HG03280 (cell line): Measurements from ENCODE around the gene VSTM1.

Source experiments
- ATAC-seq: cut with Tn5 transposase; IDR thresholded peaks from one replicate; pipeline ENCODE4 v1.9.1; 2021; ENCODE audit warnings: mild to moderate bottlenecking, moderate library complexity; ENCODE audit not compliant: unreplicated experiment

VSTM1 gene

DNA sequence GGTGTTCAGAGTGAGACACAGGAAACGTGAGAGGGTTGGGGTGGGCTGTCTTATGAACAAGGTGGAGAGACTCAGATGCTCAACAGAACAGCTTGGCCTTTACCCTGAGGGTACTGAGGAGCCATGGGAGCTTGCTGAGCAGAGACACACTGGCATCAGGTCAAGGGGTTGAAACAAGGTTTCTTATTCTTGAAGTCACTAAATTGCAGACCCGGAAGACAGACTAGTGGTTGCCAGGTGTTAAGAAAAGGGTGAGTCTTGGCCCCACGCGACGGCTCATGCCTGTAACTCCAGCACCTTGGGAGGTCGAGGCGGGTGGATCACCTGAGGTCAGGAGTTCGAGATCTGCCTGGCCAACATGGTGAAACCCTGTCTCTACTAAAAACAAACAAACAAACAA, 49.8 kb downstream of the VSTM1 start:
- ATAC-seq, result no peak

DNA sequence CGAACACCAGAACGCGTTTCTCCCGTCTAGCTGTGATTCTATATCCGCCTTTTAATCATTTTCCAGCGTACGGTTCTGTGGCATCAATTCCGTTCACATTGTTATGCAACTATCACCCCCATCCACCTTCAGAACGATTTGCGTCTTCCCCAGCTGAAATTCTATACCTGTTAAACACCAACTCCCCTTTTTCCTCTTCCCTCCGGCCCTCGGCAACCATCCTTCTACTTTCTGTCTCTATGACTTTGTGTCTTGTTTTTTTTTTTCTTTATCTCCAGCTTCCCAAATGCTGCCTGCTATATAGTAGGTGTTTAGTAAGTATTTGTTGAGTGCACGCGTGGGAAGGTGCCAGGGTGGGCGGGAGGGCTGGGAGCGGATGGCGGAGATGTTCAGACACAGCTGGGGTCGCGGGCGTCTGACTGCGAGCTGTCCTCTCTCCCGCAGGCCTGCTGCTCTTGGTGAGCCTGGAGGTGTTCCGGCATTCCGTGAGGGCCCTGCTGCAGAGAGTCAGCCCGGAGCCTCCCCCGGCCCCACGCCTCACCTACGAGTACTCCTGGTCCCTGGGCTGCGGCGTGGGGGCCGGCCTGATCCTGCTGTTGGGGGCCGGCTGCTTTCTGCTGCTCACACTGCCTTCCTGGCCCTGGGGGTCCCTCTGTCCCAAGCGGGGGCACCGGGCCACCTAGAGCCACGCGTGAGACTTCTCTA, 52.0 kb downstream of the VSTM1 start:
- ATAC-seq, result no peak

GRCh38 chr19:54010474-54010873, 53.2 kb downstream of the VSTM1 start:
- no peak for ATAC-seq

- ATAC-seq, result no peak
These were observed 54.3 kb downstream of the VSTM1 start for GRCh38 chr19:54009440-54009839.

DNA sequence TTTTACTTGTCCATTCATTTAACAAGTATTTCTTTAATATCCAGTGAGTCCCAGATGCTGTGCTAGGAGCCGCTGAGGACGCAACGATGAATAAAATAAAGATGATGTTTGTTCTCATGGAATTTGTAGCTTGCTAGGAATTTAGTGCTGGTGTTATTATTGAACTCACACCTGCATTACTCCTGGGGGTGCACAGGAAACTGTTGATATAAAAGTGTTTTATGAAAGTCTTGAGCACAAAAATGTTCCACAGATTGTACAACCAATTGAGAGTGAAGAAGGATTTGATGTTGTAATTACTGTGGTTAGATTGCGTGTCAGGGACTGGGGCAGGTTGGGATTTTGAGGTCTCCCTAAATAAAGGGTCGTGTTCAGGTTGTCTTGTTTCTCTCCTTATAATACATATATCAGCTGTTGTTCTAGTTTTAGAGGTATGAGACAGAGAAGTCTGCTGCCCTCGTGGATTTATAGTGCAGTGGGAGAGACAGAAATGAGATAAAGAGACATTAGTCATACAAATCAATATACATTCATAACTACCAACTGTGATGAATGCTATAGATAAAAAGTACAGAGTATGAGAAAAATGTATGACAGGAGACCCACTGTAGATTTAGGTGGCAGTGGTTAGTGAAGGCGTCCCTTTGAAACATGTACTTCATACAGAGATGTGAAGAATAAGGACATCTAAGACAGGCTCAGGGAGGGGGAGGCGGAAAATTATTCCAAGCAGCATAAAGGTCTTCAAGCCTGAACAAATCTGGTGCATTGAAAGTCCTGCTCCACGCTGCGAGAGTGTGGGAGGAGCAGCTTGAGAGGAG, 61.0 kb downstream of the VSTM1 start:
- ATAC-seq, result no peak

- no peak for ATAC-seq
These were observed 62.2 kb downstream of the VSTM1 start for GRCh38 chr19:54001496-54001895.

DNA sequence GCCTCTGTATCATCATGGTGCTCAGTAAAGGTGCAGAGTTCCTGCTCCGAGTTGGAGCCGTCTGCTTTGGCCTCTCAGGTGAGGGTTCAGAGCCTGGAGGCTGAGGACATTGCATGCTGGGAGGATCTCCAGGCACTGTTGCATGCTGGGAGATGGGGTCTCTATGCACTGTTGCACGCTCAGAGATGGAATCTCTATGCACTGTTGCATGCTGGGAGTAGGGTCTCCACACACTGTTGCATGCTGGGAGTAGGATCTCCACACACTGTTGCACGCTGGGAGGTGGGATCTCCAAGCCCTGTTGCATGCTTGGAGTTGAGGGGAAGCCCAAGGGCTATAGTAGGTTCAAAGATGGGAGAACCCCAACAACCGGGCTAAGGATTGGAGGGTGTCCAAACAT, 64.0 kb downstream of the VSTM1 start:
- ATAC-seq, result no peak

DNA sequence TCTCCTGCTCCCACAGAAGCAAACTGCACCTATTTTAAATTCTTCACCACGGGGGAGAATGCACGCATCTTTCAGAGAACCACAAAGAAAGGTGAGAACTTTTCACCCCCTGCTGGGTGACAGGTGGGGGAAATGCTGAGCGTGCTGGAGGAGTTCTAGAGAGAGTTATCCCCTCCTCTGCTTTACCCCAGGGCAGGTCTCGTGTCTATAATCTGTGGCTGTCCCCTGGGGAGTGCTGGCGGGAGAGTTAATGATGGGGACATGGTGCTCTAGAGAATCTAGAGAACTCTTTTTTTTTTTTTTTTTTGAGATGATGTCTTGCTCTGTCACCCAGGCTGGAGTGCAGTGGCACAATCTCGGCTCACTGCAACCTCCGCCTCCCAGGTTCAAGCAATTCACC, 65.5 kb downstream of the VSTM1 start:
- ATAC-seq, result no peak

DNA sequence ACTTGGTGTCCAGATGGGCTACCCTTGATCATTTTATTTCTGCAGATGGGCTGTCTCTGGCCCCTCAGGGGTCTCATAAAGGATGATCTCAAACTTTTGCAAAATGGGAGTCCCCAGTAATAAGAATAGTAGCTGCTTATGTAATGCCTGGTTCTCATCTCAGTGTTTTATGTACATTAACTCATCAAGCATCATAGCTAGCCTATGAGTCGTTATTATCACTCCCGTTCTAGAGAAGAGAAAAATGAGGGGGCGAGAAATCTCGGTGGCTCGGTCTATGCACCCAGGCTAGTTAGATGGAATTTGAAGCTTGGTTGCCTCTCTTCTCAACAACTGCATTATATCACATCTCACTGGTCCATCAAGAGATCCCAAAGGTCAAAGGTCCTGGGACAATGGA, 68.9 kb downstream of the VSTM1 start:
- ATAC-seq, result no peak

- no peak for ATAC-seq
These were observed 70.2 kb downstream of the VSTM1 start for GRCh38 chr19:53993448-53993847.

GRCh38 chr19:53992815-53993214, 70.9 kb downstream of the VSTM1 start:
- ATAC-seq, result no peak

- ATAC-seq, result no peak
These were observed 71.5 kb downstream of the VSTM1 start for GRCh38 chr19:53992211-53992610.

- no peak for ATAC-seq
These were observed 72.2 kb downstream of the VSTM1 start, which contains the start of gene CACNG6 for GRCh38 chr19:53991224-53992113. CACNG6 (plus strand) TSS chr19:53991637; CDS start chr19:53992878, 1,241 bp downstream.
